EH (cell line): ENCODE measurements around the gene ATXN10.

Experiments used
- DNase-seq: peaks from one replicate; pipeline ENCODE4 v3.0.0-alpha.2; 2015; ENCODE audit warnings: low read depth

ATXN10 gene

DNA sequence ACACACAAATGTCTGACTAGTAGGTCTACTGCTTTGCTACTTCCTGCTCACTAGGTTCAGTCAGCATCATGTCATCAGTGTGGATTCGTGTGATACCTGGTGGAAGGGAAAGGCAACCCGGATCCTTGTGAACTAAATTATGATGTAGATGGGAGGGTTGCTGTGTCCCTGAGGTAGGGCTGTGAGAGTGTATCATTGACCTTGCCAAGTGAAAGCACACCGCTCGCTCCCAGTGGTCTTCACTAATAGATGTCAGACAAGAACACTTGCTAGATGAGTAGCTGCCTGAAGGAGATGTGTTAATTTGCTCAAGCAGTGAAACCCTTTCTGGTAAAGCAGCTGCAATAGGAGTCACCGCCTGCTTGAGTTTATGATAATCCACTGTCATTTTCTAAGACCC is 185.9 kb downstream of the ATXN10 start:
- no peak for DNase-seq

GRCh38 chr22:45859231-45860161 is 187.9 kb downstream of the ATXN10 start:
- DNase-seq = no peak

DNA sequence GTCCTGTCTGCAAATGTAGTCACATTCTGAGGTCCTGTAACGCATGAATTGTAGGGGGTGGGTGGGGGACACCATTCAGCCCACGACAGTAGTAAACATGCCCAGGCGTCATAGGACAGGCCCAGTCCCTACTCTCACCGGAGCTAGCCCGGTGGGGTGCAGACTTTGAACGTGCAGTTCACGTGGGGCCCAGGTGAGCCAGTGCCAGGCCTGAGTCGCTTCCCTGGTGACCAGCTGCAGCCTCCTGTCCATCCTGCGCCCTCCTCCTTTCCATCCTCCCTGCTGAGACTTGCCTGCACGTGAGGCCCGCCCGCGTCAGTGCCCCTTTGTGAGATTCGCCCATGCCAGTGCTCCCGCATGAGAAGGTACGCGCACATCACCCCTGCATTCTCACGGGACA is 188.6 kb downstream of the ATXN10 start:
- DNase-seq = no peak

GRCh38 chr22:45861259-45861658 is 189.6 kb downstream of the ATXN10 start:
- no peak for DNase-seq

- DNase-seq = peak; percentile 57
These were observed 192.5 kb downstream of the ATXN10 start for GRCh38 chr22:45863981-45864751.

- no peak for DNase-seq
These were observed 193.4 kb downstream of the ATXN10 start for GRCh38 chr22:45864959-45865476.

GRCh38 chr22:45865561-45866125 is 194.0 kb downstream of the ATXN10 start:
- DNase-seq = no peak

DNA sequence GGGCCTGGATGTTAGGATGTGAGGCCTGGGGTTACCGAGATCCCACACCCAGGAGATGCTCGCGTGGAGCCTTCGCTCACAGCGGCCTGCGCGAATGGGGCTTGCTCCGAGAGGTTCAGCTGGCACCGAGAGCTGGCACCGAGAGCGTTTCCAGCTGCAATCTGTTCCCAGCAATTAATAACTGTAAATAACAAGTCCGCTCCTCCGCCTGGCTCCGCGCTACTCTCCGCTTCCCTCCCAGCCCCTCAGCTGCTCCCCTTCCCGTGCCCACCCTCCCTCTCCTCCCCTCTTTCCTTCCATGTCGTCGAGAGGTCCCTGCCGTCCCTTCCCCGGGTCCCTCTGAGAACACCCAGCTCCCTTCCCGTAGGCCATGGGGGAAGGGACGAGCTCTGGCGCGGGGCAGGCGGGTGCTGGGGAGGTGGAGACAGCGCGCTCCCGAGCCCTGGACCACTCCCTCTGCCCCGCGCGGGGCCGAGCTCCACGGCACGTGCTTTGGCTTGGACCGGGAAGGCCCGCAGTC is 194.6 kb downstream of the ATXN10 start:
- DNase-seq = no peak

GRCh38 chr22:45866646-45867117 is 195.0 kb downstream of the ATXN10 start:
- no peak for DNase-seq

- peak; percentile 48 for DNase-seq
These were observed 195.7 kb downstream of the ATXN10 start for GRCh38 chr22:45867118-45867905.

- DNase-seq = no peak
These were observed 196.4 kb downstream of the ATXN10 start for GRCh38 chr22:45867906-45868555.

GRCh38 chr22:45868571-45869339 is 197.1 kb downstream of the ATXN10 start:
- no peak for DNase-seq

GRCh38 chr22:45869340-45869847 is 197.8 kb downstream of the ATXN10 start:
- no peak for DNase-seq

- no peak for DNase-seq
These were observed 198.4 kb downstream of the ATXN10 start for GRCh38 chr22:45870011-45870410.

- DNase-seq = no peak
These were observed 200.1 kb downstream of the ATXN10 start for GRCh38 chr22:45871721-45872120.

GRCh38 chr22:45872659-45873263 is 201.1 kb downstream of the ATXN10 start:
- no peak for DNase-seq

- no peak for DNase-seq
These were observed 204.8 kb downstream of the ATXN10 start for GRCh38 chr22:45876136-45877035.

DNA sequence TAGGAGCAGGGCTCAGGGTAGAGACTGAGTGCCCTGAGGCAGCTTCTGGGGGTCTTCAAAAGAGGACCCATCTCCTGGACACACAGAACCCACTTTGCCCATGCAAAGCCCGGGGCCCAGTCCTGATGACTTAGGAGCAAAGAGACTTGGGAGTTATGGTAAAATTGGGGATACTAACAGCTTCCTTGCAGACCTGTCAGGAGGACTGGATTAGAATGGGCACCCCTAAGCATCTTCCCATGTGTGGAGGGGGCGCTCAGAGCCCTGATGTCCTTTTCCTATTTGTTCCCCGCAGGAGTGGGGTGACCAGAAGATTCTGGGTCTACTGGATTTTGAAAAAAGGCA is 205.4 kb downstream of the ATXN10 start:
- no peak for DNase-seq
